Natural killer cell (primary cell): ENCODE measurements around the gene POLG. TPM values are rescaled to one million over a fixed set of nuclear protein-coding genes. Genes with fewer than 3 reads are reported as not detected.
A peak's percentile ranks its signal among the peaks of the same experiment; 100 is the strongest.

Source experiments
- ATAC-seq, 3 donors: fragments of 150-1000 bp in 2 of 3; fragments of 200-7000 bp in 1 of 3; cut with Tn5 transposase; 1 replicate in 1 of 3; 2 replicates in 2 of 3; pipeline ENCODE4 v1.10.0; 2021; ENCODE audit warnings: mild to moderate bottlenecking in 2 of 3, moderate library complexity in 2 of 3
- DNase-seq, 2 donors: peaks; one replicate each; pipeline versions ENCODE4 v3.0.0 to v3.0.0-alpha.2; 2013 to 2021; ENCODE audit warnings: mixed read lengths in 1 of 2
- H3K27ac ChIP-seq: one replicate; pipeline ENCODE4 v1.5.1; 2013; ENCODE audit warnings: mild to moderate bottlenecking, low read length
- H3K27me3 ChIP-seq: one replicate; pipeline ENCODE4 v1.6.1; 2013; ENCODE audit warnings: low read length; ENCODE audit not compliant: control insufficient read depth, insufficient read depth
- H3K36me3 ChIP-seq: one replicate; pipeline ENCODE4 v1.6.1; 2013; ENCODE audit warnings: low read length; ENCODE audit not compliant: control insufficient read depth, insufficient read depth
- H3K4me1 ChIP-seq: one replicate; pipeline ENCODE4 v1.6.1; 2013; ENCODE audit warnings: low read length; ENCODE audit not compliant: control insufficient read depth, insufficient read depth
- H3K4me3 ChIP-seq: one replicate; pipeline ENCODE4 v1.5.1; 2013; ENCODE audit warnings: low read length
- H3K9me3 ChIP-seq: one replicate; pipeline ENCODE4 v1.6.1; 2013; ENCODE audit warnings: low read length; ENCODE audit not compliant: control insufficient read depth, insufficient read depth
- H3K27ac Mint-ChIP-seq, 2 donors: one replicate each; pipeline ENCODE4 v1.8.0; 2022; ENCODE audit warnings: mild to moderate bottlenecking in 2 of 2, mixed read lengths in 2 of 2, moderate library complexity in 1 of 2
- H3K27me3 Mint-ChIP-seq, 2 donors: one replicate each; pipeline ENCODE4 v1.8.0; 2022; ENCODE audit warnings: low read depth in 2 of 2, mixed read lengths in 2 of 2
- H3K36me3 Mint-ChIP-seq: one replicate; pipeline ENCODE4 v1.8.0; 2022; ENCODE audit warnings: mixed read lengths
- H3K4me1 Mint-ChIP-seq, 2 donors: one replicate each; pipeline ENCODE4 v1.8.0; 2022; ENCODE audit warnings: mixed read lengths in 2 of 2
- H3K4me3 Mint-ChIP-seq: one replicate; pipeline ENCODE4 v1.8.0; 2022; ENCODE audit warnings: mild to moderate bottlenecking, moderate library complexity, mixed read lengths
- H3K9me3 Mint-ChIP-seq, 2 donors: one replicate each; pipeline ENCODE4 v1.8.0; 2022; ENCODE audit warnings: mixed read lengths in 2 of 2
- CTCF ChIP-seq: fragments of 200-600 bp; IDR thresholded peaks from one replicate; pipeline ENCODE4 v1.8.0; 2022; ENCODE audit warnings: antibody characterized with exemption
- WGBS: methylation state at CpG from one replicate; pipeline ENCODE4 v1.1.7; 2013; ENCODE audit warnings: missing lambda C conversion rate; ENCODE audit not compliant: insufficient coverage; 5-methylcytosine and 5-hydroxymethylcytosine counted together
- intact Hi-C: fragments of 100-400 bp; cut with micrococcal nuclease; formaldehyde crosslinking; loops from one replicate; pipeline ENCODE4 v1.14.2; 2022
- total RNA-seq, 4 donors: library from RNA; stranded (reverse); fragments of 120-200 nt in 1 of 4; gene quantifications; one replicate each; pipeline versions ENCODE4 v1.2.3 to v1.2.4, GENCODE V29; 2013 to 2022

Gene POLG
- total RNA-seq, 3 donors from 2014 or later (not counting 1 experiment from before 2014, with no cell fraction given): 205 to 253 (median 238) TPM

GRCh38 chr15:89358755-89359439 lies 24.3 kb upstream of the POLG start:
- DNase-seq (peak; percentile 82 to 91), ATAC-seq (peak; percentile 91 to 96 (median 91))
- H3K4me1 ChIP-seq: peaks cover 21% of the 10 kb centered on the region
- H3K4me1 Mint-ChIP-seq: peaks cover 0 to 12% of the 10 kb centered on the region in 2 donors
- peak; percentile 99 for TF ChIP-seq CTCF
- H3K27me3 Mint-ChIP-seq: peaks cover 62 to 79% of the 10 kb centered on the region in 2 donors
- no peaks in the 10 kb centered on the region for H3K9me3 Mint-ChIP-seq
- H3K4me3 ChIP-seq: peak overlapping the region; percentile 35
- peak overlapping the region; percentile 72 for H3K4me3 Mint-ChIP-seq
- intact Hi-C loops: loop anchor here (1.0 kb wide), 1 partner anchor 71 kb away; no protein-coding TSS in a partner anchor
- H3K27ac Mint-ChIP-seq: peak overlapping the region in 1 of 2 donors; percentile 45
- no peak overlapping the region for H3K27ac ChIP-seq
- H3K36me3 ChIP-seq: no peaks in the 10 kb centered on the region
- no peaks in the 10 kb centered on the region for H3K9me3 ChIP-seq
- 5% methylated on average over 68 of the region's 68 CpGs for WGBS
- H3K27me3 ChIP-seq: peaks cover 61% of the 10 kb centered on the region
- no peaks in the 10 kb centered on the region for H3K36me3 Mint-ChIP-seq

- WGBS: 8% methylated on average over 16 of the region's 16 CpGs
- H3K4me1 Mint-ChIP-seq: peaks cover 0 to 12% of the 10 kb centered on the region in 2 donors
- TF ChIP-seq CTCF: no peak
- no peaks in the 10 kb centered on the region for H3K9me3 ChIP-seq
- no peak overlapping the region for H3K27ac ChIP-seq
- peak overlapping the region; percentile 35 for H3K4me3 ChIP-seq
- peaks cover 56% of the 10 kb centered on the region for H3K27me3 ChIP-seq
- intact Hi-C loops: loop anchor here (1.0 kb wide), 1 partner anchor 72 kb away; no protein-coding TSS in a partner anchor
- ATAC-seq (peak in 1 of 3 donors; percentile 1), DNase-seq (no peak)
- H3K27me3 Mint-ChIP-seq: peaks cover 61 to 78% of the 10 kb centered on the region in 2 donors
- no peaks in the 10 kb centered on the region for H3K36me3 ChIP-seq
- peaks cover 21% of the 10 kb centered on the region for H3K4me1 ChIP-seq
- no peaks in the 10 kb centered on the region for H3K36me3 Mint-ChIP-seq
- H3K4me3 Mint-ChIP-seq: peak overlapping the region; percentile 72
- H3K27ac Mint-ChIP-seq: peak overlapping the region in 1 of 2 donors; percentile 45
- no peaks in the 10 kb centered on the region for H3K9me3 Mint-ChIP-seq
These were observed 23.8 kb upstream of the POLG start for GRCh38 chr15:89358435-89358754.

GRCh38 chr15:89356634-89357298 lies 22.1 kb upstream of the POLG start:
- H3K27ac Mint-ChIP-seq: no peak overlapping the region
- H3K4me1 Mint-ChIP-seq: peaks cover 0 to 11% of the 10 kb centered on the region in 2 donors
- intact Hi-C loops: no loop called here
- 44% methylated on average over 13 of the region's 13 CpGs for WGBS
- peaks cover 48% of the 10 kb centered on the region for H3K27me3 ChIP-seq
- peaks cover 17% of the 10 kb centered on the region for H3K4me1 ChIP-seq
- H3K36me3 ChIP-seq: no peaks in the 10 kb centered on the region
- H3K4me3 Mint-ChIP-seq: no peak overlapping the region
- ATAC-seq (no peak), DNase-seq (peak in 1 of 2 donors; percentile 32)
- no peaks in the 10 kb centered on the region for H3K9me3 Mint-ChIP-seq
- no peaks in the 10 kb centered on the region for H3K9me3 ChIP-seq
- peaks cover 54 to 78% of the 10 kb centered on the region in 2 donors for H3K27me3 Mint-ChIP-seq
- H3K27ac ChIP-seq: no peak overlapping the region
- no peak for TF ChIP-seq CTCF
- no peaks in the 10 kb centered on the region for H3K36me3 Mint-ChIP-seq
- no peak overlapping the region for H3K4me3 ChIP-seq
